B cell (primary cell): Measurements from ENCODE around the gene HGS. TPM values are rescaled to one million over a fixed set of nuclear protein-coding genes. Genes with fewer than 3 reads are reported as not detected.

Experiments
- ATAC-seq: fragments of 200-7000 bp; cut with Tn5 transposase; one replicate; pipeline ENCODE4 v1.10.0; 2021; ENCODE audit warnings: low read depth, mild to moderate bottlenecking, moderate number of reproducible peaks, moderate library complexity
- CTCF ChIA-PET: fragments of 350-600 bp; sonication (Branson Sonifier 250); formaldehyde crosslinking; loops from one replicate; lab custom pipeline; 2021; ENCODE audit warnings: antibody characterized with exemption, inconsistent platforms; lab: Charles Lee
- POLR2A ChIA-PET: fragments of 350-600 bp; sonication (Branson Sonifier 250); formaldehyde crosslinking; loops from one replicate; lab custom pipeline; 2021; ENCODE audit warnings: antibody characterized with exemption; lab: Charles Lee
- DNase-seq: peaks from one replicate; pipeline ENCODE4 v3.0.0; 2013
- H2AFZ ChIP-seq: 2 replicates; pipeline ENCODE4 v1.6.1; 2012; ENCODE audit warnings: mild to moderate bottlenecking, low read depth, low read length; ENCODE audit not compliant: insufficient read depth, poor library complexity, severe bottlenecking
- H3K27ac ChIP-seq, 2 donors: 1 replicate in 1 of 2; 2 replicates in 1 of 2; pipeline ENCODE4 v1.5.1; 2012 to 2013; ENCODE audit warnings: low read length in 2 of 2, mild to moderate bottlenecking in 2 of 2, moderate library complexity in 1 of 2
- H3K27me3 ChIP-seq, 4 experiments: fragments of 200-600 bp in 1 of 4; sonication (generic) in 1 of 4; replicated peaks in 1 of 4; 1 replicate in 2 of 4; 2 replicates in 2 of 4; pipeline versions ENCODE4 v1.6.1 to v1.7.0; 2013 to 2016; ENCODE audit warnings: low read length in 3 of 4, mild to moderate bottlenecking in 2 of 4, mixed read lengths in 1 of 4, moderate library complexity in 1 of 4; ENCODE audit not compliant: insufficient read depth in 4 of 4, control insufficient read depth in 3 of 4; ENCODE audit errors: control extremely low read depth in 1 of 4
- H3K36me3 ChIP-seq, 2 experiments: replicated peaks in 1 of 2; 1 replicate in 1 of 2; 2 replicates in 1 of 2; pipeline versions ENCODE4 v1.6.1 to v1.7.1; 2013; ENCODE audit warnings: low read length in 1 of 2; ENCODE audit not compliant: insufficient read depth in 2 of 2, control insufficient read depth in 1 of 2; ENCODE audit errors: control extremely low read depth in 1 of 2, extremely low read depth in 1 of 2
- H3K4me1 ChIP-seq, 2 donors: fragments of 200-600 bp in 1 of 2; sonication (generic) in 1 of 2; 1 replicate in 1 of 2; 2 replicates in 1 of 2; pipeline versions ENCODE4 v1.5.1 to v1.6.1; 2013 to 2017; ENCODE audit warnings: low read length in 2 of 2; ENCODE audit not compliant: control insufficient read depth in 2 of 2, insufficient read depth in 2 of 2
- H3K4me2 ChIP-seq: replicated peaks from 2 replicates; pipeline ENCODE3; 2012; ENCODE audit warnings: mild to moderate bottlenecking, low read depth, low read length; ENCODE audit not compliant: poor library complexity, severe bottlenecking
- H3K4me3 ChIP-seq, 5 experiments: fragments of 200-600 bp in 1 of 5; sonication (generic) in 1 of 5; 1 replicate in 3 of 5; 2 replicates in 2 of 5; pipeline versions ENCODE4 v1.5.1 to v1.7.0; 2011 to 2016; ENCODE audit warnings: low read length in 4 of 5, mild to moderate bottlenecking in 4 of 5, low read depth in 2 of 5, control low read depth in 1 of 5, moderate library complexity in 1 of 5; ENCODE audit not compliant: insufficient read depth in 1 of 5; ENCODE audit errors: control extremely low read depth in 1 of 5, extremely low read depth in 1 of 5
- H3K79me2 ChIP-seq: fragments of 200-600 bp; sonication (generic); one replicate; pipeline ENCODE4 v1.6.0; 2016; ENCODE audit warnings: low read length; ENCODE audit not compliant: control insufficient read depth, insufficient read depth
- H3K9ac ChIP-seq: fragments of 200-600 bp; sonication (generic); 2 replicates; pipeline ENCODE4 v1.6.1; 2017; ENCODE audit warnings: mild to moderate bottlenecking, low read length, moderate library complexity
- H3K9me3 ChIP-seq, 3 donors: one replicate each; pipeline versions ENCODE4 v1.6.1 to v1.7.1; 2013; ENCODE audit warnings: low read length in 2 of 3; ENCODE audit not compliant: control insufficient read depth in 2 of 3, insufficient read depth in 1 of 3; ENCODE audit errors: control extremely low read depth in 1 of 3
- H4K20me1 ChIP-seq: 2 replicates; pipeline ENCODE4 v1.6.0; 2012; ENCODE audit warnings: mild to moderate bottlenecking, low read length; ENCODE audit not compliant: insufficient read depth, control insufficient read depth, poor library complexity, severe bottlenecking
- H3K27ac Mint-ChIP-seq: one replicate; pipeline ENCODE4 v1.8.0; 2021; ENCODE audit warnings: mixed read lengths
- H3K27me3 Mint-ChIP-seq: one replicate; pipeline ENCODE4 v1.8.0; 2021; ENCODE audit warnings: mixed read lengths
- H3K4me1 Mint-ChIP-seq: one replicate; pipeline ENCODE4 v1.8.0; 2021; ENCODE audit warnings: mixed read lengths
- H3K4me3 Mint-ChIP-seq: one replicate; pipeline ENCODE4 v1.8.0; 2021; ENCODE audit warnings: mixed read lengths
- H3K9me3 Mint-ChIP-seq: one replicate; pipeline ENCODE4 v1.8.0; 2022; ENCODE audit warnings: mixed read lengths; ENCODE audit not compliant: insufficient read depth
- EZH2 ChIP-seq: IDR thresholded peaks from 2 replicates; pipeline ENCODE4 v1.6.1; 2012; ENCODE audit warnings: borderline replicate concordance, low read depth, mild to moderate bottlenecking, moderate library complexity, low read length; ENCODE audit not compliant: insufficient read depth, poor library complexity, severe bottlenecking
- WGBS: methylation state at CpG from one replicate; pipeline ENCODE4 v1.1.5; 2013; ENCODE audit warnings: missing lambda C conversion rate; ENCODE audit not compliant: insufficient coverage; 5-methylcytosine and 5-hydroxymethylcytosine counted together
- intact Hi-C: fragments of 100-400 bp; cut with micrococcal nuclease; formaldehyde crosslinking; loops from one replicate; pipeline ENCODE4 v1.10.0; 2022
- polyA plus RNA-seq: library from polyadenylated mRNA; depleted of rRNA; stranded (reverse); fragments of >200 nt; gene quantifications from 2 replicates; pipeline ENCODE4 v1.2.3, GENCODE V29; 2012
- total RNA-seq, 2 donors: library from RNA; stranded (reverse); fragments of 120-200 nt in 1 of 2; gene quantifications; 1 replicate in 1 of 2; 2 replicates in 1 of 2; pipeline versions ENCODE4 v1.2.3 to v1.2.4, GENCODE V29; 2013 to 2022
- TF ChIP-seq, protein P1 (sequence below): fragments of 200-600 bp; IDR thresholded peaks from one replicate; pipeline ENCODE4 v1.8.0; 2022; ENCODE audit warnings: antibody characterized with exemption, mild to moderate bottlenecking

HGS gene
- total and polyA plus RNA-seq, 2 donors (not counting 1 experiment from before 2014, with no cell fraction given): 184 to 220 TPM

DNA sequence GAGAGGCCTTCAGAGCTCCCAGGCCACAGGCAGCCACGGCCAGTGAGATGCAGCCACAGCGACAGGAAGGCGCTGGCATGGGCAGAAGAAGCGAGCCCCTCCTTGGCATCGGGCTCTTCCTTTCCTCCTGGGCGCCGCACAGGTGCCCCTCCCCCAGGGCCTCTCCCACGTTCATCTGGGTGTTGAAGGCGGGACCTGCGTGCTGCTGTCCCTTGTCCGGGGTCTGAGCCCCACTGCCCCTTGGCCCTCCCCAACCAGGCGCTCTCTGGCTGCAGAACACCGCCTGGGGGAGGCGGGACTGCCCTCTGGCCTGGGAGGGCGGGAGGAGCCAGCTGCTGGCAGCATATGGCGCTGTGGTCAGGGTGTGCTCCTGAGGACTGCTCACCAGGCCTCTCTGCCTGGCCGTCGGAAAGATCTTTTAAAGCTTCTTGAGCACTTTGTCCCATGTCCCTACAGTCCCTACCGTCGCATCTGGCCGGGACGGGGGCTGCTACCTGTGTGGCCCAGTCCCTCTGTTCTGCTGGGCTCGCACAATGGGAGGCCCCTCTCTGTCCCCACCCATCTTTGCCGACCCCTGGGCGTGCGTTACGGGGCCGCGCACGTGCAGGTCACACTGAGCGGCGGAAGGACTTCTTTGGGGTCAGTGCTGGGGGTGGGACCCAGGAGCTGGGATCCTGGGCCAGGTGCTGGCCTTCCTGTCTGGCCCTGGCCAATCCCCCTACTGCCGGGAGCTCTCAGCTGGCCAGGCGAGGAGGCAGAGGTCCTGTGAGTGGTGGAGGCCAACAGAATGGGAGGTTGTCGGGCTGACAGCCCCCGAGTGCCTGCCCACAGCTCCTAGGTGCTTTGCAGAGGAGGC lies 30.0 kb downstream of the HGS start:
- Histone ChIP-seq H3K27ac (no peak overlapping the region), H3K36me3 (no peaks in the 10 kb centered on the region), H3K27me3 (peaks cover 0 to 3% (median 0%) of the 10 kb centered on the region in 4 experiments), H3K9me3 (no peaks in the 10 kb centered on the region), H4K20me1 (no peaks in the 10 kb centered on the region), H2AFZ (no peak overlapping the region), H3K4me3 (no peak overlapping the region), H3K4me1 (peaks cover 15 to 25% of the 10 kb centered on the region in 2 donors), H3K9ac (no peak overlapping the region), H3K4me2 (peak overlapping the region; percentile 95), H3K79me2 (no peaks in the 10 kb centered on the region)
- DNase-seq (no peak), ATAC-seq (no peak)
- 94% methylated on average over 33 of the region's 36 CpGs for WGBS
- ChIA-PET POLR2A (interaction anchor here (1.2 kb wide), 1 partner anchor 11 kb away, joined by 3 read pairs; no protein-coding TSS in a partner anchor), CTCF (no interaction called here)
- TF ChIP-seq EZH2: no peak
- TF ChIP-seq, protein P1, sequence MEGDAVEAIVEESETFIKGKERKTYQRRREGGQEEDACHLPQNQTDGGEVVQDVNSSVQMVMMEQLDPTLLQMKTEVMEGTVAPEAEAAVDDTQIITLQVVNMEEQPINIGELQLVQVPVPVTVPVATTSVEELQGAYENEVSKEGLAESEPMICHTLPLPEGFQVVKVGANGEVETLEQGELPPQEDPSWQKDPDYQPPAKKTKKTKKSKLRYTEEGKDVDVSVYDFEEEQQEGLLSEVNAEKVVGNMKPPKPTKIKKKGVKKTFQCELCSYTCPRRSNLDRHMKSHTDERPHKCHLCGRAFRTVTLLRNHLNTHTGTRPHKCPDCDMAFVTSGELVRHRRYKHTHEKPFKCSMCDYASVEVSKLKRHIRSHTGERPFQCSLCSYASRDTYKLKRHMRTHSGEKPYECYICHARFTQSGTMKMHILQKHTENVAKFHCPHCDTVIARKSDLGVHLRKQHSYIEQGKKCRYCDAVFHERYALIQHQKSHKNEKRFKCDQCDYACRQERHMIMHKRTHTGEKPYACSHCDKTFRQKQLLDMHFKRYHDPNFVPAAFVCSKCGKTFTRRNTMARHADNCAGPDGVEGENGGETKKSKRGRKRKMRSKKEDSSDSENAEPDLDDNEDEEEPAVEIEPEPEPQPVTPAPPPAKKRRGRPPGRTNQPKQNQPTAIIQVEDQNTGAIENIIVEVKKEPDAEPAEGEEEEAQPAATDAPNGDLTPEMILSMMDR: no peak
- H3K4me3 Mint-ChIP-seq: peak overlapping the region; percentile 32
- intact Hi-C loops: loop anchor here (2.0 kb wide), 2 partner anchors 31 to 201 kb away; partner anchors contain the start of genes ACTG1 and ARL16
- no peaks in the 10 kb centered on the region for H3K9me3 Mint-ChIP-seq
- peaks cover 12% of the 10 kb centered on the region for H3K4me1 Mint-ChIP-seq
- H3K27me3 Mint-ChIP-seq: no peaks in the 10 kb centered on the region
- no peak overlapping the region for H3K27ac Mint-ChIP-seq

DNA sequence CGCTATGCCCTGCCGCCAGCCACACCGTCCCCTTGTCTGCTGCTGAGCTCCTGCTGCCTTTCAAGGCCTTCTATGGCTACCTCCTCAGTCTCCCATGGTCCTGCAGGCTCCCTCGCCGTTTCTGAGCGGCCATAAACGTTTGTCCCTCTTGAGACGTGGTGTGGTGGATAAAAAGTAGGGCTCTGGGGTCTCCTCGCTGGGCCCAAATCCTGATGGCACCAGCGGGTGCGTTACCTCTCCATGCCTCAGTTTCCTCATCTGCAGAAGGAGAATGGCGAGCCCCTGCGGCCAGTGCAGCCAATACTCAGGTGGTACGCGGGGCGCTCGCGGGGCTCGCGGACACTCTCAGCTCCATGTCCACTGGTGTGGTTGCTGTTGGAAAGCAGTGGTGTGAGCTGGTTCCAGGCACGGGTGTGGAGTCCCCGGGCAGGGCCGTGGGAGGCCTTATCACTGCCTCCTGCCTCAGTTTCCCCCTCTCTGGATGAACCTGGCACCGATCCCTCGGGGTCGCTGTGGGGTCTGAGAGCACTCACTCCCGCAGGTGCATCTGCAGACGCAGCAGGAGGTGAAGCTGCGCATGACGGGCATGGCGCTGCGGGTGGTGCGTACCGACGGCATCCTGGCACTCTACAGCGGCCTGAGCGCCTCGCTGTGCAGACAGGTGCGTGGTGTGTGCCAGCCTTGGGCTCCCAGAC lies 30.7 kb downstream of the HGS start:
- intact Hi-C loops: no loop called here
- Histone ChIP-seq H3K79me2 (no peaks in the 10 kb centered on the region), H4K20me1 (no peaks in the 10 kb centered on the region), H3K4me2 (no peak overlapping the region), H3K9ac (no peak overlapping the region), H2AFZ (no peak overlapping the region), H3K9me3 (no peaks in the 10 kb centered on the region), H3K27ac (no peak overlapping the region), H3K4me1 (peaks cover 15 to 25% of the 10 kb centered on the region in 2 donors), H3K27me3 (peaks cover 0 to 3% (median 0%) of the 10 kb centered on the region in 4 experiments), H3K4me3 (no peak overlapping the region), H3K36me3 (no peaks in the 10 kb centered on the region)
- no peaks in the 10 kb centered on the region for H3K27me3 Mint-ChIP-seq
- H3K27ac Mint-ChIP-seq: no peak overlapping the region
- peak overlapping the region; percentile 16 for H3K4me3 Mint-ChIP-seq
- POLR2A ChIA-PET: no interaction called here
- CTCF ChIA-PET: no interaction called here
- no peak for ATAC-seq
- peaks cover 12% of the 10 kb centered on the region for H3K4me1 Mint-ChIP-seq
- 98% methylated on average over 38 of the region's 39 CpGs for WGBS
- TF ChIP-seq, protein P1: no peak
- no peak for TF ChIP-seq EZH2
- H3K9me3 Mint-ChIP-seq: no peaks in the 10 kb centered on the region
- no peak for DNase-seq
